Left lung (tissue), 10 donors: ENCODE measurements around the gene HTN1. TPM values are rescaled to one million over a fixed set of nuclear protein-coding genes. Genes with fewer than 3 reads are reported as not detected.
A peak's percentile ranks its signal among the peaks of the same experiment; 100 is the strongest.
"Not testable (repeated sequence)": the region's sequence is repeated elsewhere in the genome, so short reads cannot be mapped to it uniquely, and the experiment has no call there.

Experiments used
- ATAC-seq: fragments of 200-7000 bp; cut with Tn5 transposase; one replicate; pipeline ENCODE4 v1.9.1; 2020; ENCODE audit warnings: moderate library complexity
- DNase-seq, 4 donors: peaks; one replicate each; pipeline ENCODE4 v3.0.0-alpha.2; 2013 to 2020
- H3K27ac ChIP-seq, 2 donors: fragments of 200-600 bp; sonication (generic) in 1 of 2; one replicate each; pipeline versions ENCODE4 v1.5.0 to v1.8.0; 2020 to 2021
- H3K27me3 ChIP-seq, 2 donors: fragments of 200-600 bp; sonication (generic) in 1 of 2; one replicate each; pipeline versions ENCODE4 v1.5.0 to v1.8.0; 2020 to 2021
- H3K36me3 ChIP-seq, 2 donors: fragments of 200-600 bp; sonication (generic) in 1 of 2; one replicate each; pipeline versions ENCODE4 v1.5.0 to v1.8.0; 2020 to 2021
- H3K4me1 ChIP-seq, 2 donors: fragments of 200-600 bp; one replicate each; pipeline ENCODE4 v1.8.0; 2021
- H3K4me3 ChIP-seq, 2 donors: fragments of 200-600 bp; sonication (generic) in 1 of 2; one replicate each; pipeline versions ENCODE4 v1.5.0 to v1.8.0; 2020 to 2021; ENCODE audit warnings: mild to moderate bottlenecking in 1 of 2
- H3K9me3 ChIP-seq, 2 donors: fragments of 200-600 bp; sonication (generic) in 1 of 2; one replicate each; pipeline versions ENCODE4 v1.5.0 to v1.8.0; 2020 to 2021
- CTCF ChIP-seq, 2 donors: fragments of 200-600 bp; sonication (generic) in 1 of 2; IDR thresholded peaks; one replicate each; pipeline versions ENCODE4 v1.5.0 to v1.8.0; 2021; ENCODE audit warnings: antibody characterized with exemption in 2 of 2
- intact Hi-C, 2 donors: fragments of 100-400 bp; cut with DNase I; formaldehyde crosslinking; loops; one replicate each; pipeline versions ENCODE4 v1.11.2 to v1.14.2; 2022
- polyA plus RNA-seq, 6 donors: library from polyadenylated mRNA; unstranded; fragments of 120-200 nt; gene quantifications; one replicate each; pipeline ENCODE4 v1.2.1, GENCODE V29; 2013; ENCODE audit not compliant: insufficient read length in 6 of 6
- total RNA-seq, 2 donors: library from RNA; stranded (reverse); fragmentation: NEBNext Ultra II Directional; extraction: Animal tissue kit (Norgen Biotek cat#: 25700); gene quantifications; one replicate each; pipeline ENCODE4 v1.2.1, GENCODE V29; 2021
- donor health status: DM: no; HTN: yes; CAD: no.
- donor health status: DM: no; HTN: no; CAD: no.

HTN1 gene
- total and polyA plus RNA-seq, 8 donors: 0.05 to 0.06 (median 0.06) TPM; not detected in 5

- H3K36me3 ChIP-seq: no peaks in the 10 kb centered on the region
- H3K27me3 ChIP-seq: no peaks in the 10 kb centered on the region
- no peaks in the 10 kb centered on the region for H3K9me3 ChIP-seq
- H3K4me1 ChIP-seq: no peaks in the 10 kb centered on the region
- H3K27ac ChIP-seq: no peak overlapping the region
- intact Hi-C loops: no loop called here
- H3K4me3 ChIP-seq: no peak overlapping the region
- DNase-seq (no peak), ATAC-seq (no peak)
- no peak for TF ChIP-seq CTCF (IDR thresholded peaks at IDR 0.05)
Measured at GRCh38 chr4:70027011-70027410, 23.2 kb upstream of the HTN1 start.

- ATAC-seq, H3K9me3 ChIP-seq, H3K27me3 ChIP-seq, H3K4me1 ChIP-seq, H3K36me3 ChIP-seq, H3K27ac ChIP-seq, H3K4me3 ChIP-seq, DNase-seq, intact Hi-C loops: not testable (repeated sequence)
Measured at GRCh38 chr4:70028159-70028558, 22.1 kb upstream of the HTN1 start, which contains the start of gene HTN3. TSS of gene HTN3 (plus strand) at chr4:70028459. CDS start at chr4:70030741, 2,282 bp downstream.

- H3K27me3 ChIP-seq, H3K4me3 ChIP-seq, H3K27ac ChIP-seq, ATAC-seq, intact Hi-C loops, H3K4me1 ChIP-seq, H3K36me3 ChIP-seq: not testable (repeated sequence)
- H3K9me3 ChIP-seq: peaks cover 0 to 35% of the 10 kb centered on the region in 2 donors
- DNase-seq: peak in 1 of 4 donors; percentile 45
Measured at GRCh38 chr4:70037559-70037958, 12.7 kb upstream of the HTN1 start.

GRCh38 chr4:70039928-70040327, 10.3 kb upstream of the HTN1 start:
- H3K36me3 ChIP-seq, ATAC-seq, intact Hi-C loops, DNase-seq, H3K27ac ChIP-seq, H3K4me3 ChIP-seq, H3K27me3 ChIP-seq, H3K4me1 ChIP-seq: not testable (repeated sequence)
- peaks cover 0 to 33% of the 10 kb centered on the region in 2 donors for H3K9me3 ChIP-seq

- H3K27ac ChIP-seq: no peak overlapping the region
- no peaks in the 10 kb centered on the region for H3K4me1 ChIP-seq
- TF ChIP-seq CTCF (IDR thresholded peaks at IDR 0.05): no peak
- intact Hi-C loops: no loop called here
- ATAC-seq: no peak
- no peak overlapping the region for H3K4me3 ChIP-seq
- no peak for DNase-seq
- no peaks in the 10 kb centered on the region for H3K36me3 ChIP-seq
- no peaks in the 10 kb centered on the region for H3K27me3 ChIP-seq
- peaks cover 0 to 33% of the 10 kb centered on the region in 2 donors for H3K9me3 ChIP-seq
Measured at GRCh38 chr4:70041652-70042286, 8.5 kb upstream of the HTN1 start.

- DNase-seq, intact Hi-C loops: not testable (repeated sequence)
Measured at GRCh38 chr4:70056534-70056933, 6.3 kb downstream of the HTN1 start.

GRCh38 chr4:70057651-70058050, 7.4 kb downstream of the HTN1 start:
- no peak for TF ChIP-seq CTCF (IDR thresholded peaks at IDR 0.05)

More at GRCh38 chr4:70056534-70056933, 6.3 kb downstream of the HTN1 start:
- not testable (repeated sequence) for H3K4me3 ChIP-seq, H3K36me3 ChIP-seq, ATAC-seq, H3K4me1 ChIP-seq, H3K9me3 ChIP-seq, H3K27ac ChIP-seq, H3K27me3 ChIP-seq

More at GRCh38 chr4:70057651-70058050, 7.4 kb downstream of the HTN1 start:
- Histone ChIP-seq H3K27ac (no peak overlapping the region), H3K27me3 (no peaks in the 10 kb centered on the region), H3K9me3 (peaks cover 0 to 9% of the 10 kb centered on the region in 2 donors), H3K4me3 (no peak overlapping the region), H3K36me3 (no peaks in the 10 kb centered on the region), H3K4me1 (no peaks in the 10 kb centered on the region)
- DNase-seq: no peak
- ATAC-seq: no peak
- intact Hi-C loops: no loop called here
